Lower leg skin (tissue), 4 donors: Measurements from ENCODE around the gene AGT. TPM values are rescaled to one million over a fixed set of nuclear protein-coding genes. Genes with fewer than 3 reads are reported as not detected.
"Not testable (repeated sequence)": the region's sequence is repeated elsewhere in the genome, so short reads cannot be mapped to it uniquely, and the experiment has no call there.

Experiments used
- DNase-seq, 2 donors: peaks; one replicate each; pipeline ENCODE4 v3.0.0-alpha.2; 2019; ENCODE audit warnings: low spot score in 2 of 2
- H3K4me3 ChIP-seq: fragments of 200-600 bp; sonication (generic); 2 replicates; pipeline ENCODE4 v1.5.1; 2017; ENCODE audit warnings: mild to moderate bottlenecking, low read depth; ENCODE audit not compliant: poor library complexity, severe bottlenecking
- CTCF ChIP-seq, 3 donors: fragments of 450-650 bp; IDR thresholded peaks; one replicate each; pipeline ENCODE4 v1.5.1; 2016; ENCODE audit warnings: antibody characterized with exemption in 3 of 3, mild to moderate bottlenecking in 3 of 3, moderate library complexity in 2 of 3
- POLR2A ChIP-seq, 2 donors: fragments of 450-650 bp; IDR thresholded peaks; one replicate each; pipeline ENCODE4 v1.6.1; 2016 to 2017; ENCODE audit warnings: antibody characterized with exemption in 2 of 2, mild to moderate bottlenecking in 1 of 2, moderate library complexity in 1 of 2
- WGBS, 2 donors: methylation state at CpG; one replicate each; pipeline ENCODE4 v1.1.5; 2018; 5-methylcytosine and 5-hydroxymethylcytosine counted together
- intact Hi-C: fragments of 100-400 bp; cut with DNase I; formaldehyde crosslinking; loops from one replicate; pipeline ENCODE4 v1.15.0; 2023; ENCODE audit warnings: low total_unique reads
- total RNA-seq, 4 donors: library from RNA; depleted of rRNA; stranded (reverse); fragments of >200 nt; gene quantifications; one replicate each; pipeline ENCODE4 v1.1.0, GENCODE V29; 2016

AGT gene
- total RNA-seq, 4 donors from 2014 or later: 0.20 to 5.8 (median 1.4) TPM

- H3K4me3 ChIP-seq: no peak overlapping the region
- DNase-seq: no peak
- intact Hi-C loops: no loop called here
- WGBS, 2 donors: 88 to 94% methylated on average over 8 of the region's 8 CpGs
- TF ChIP-seq CTCF (IDR thresholded peaks at IDR 0.05) (no peak), POLR2A (IDR thresholded peaks at IDR 0.05) (no peak)
These were observed 44.4 kb downstream of the AGT start for GRCh38 chr1:230669543-230669942.

- DNase-seq: no peak
- TF ChIP-seq POLR2A (IDR thresholded peaks at IDR 0.05): no peak
- no peak for TF ChIP-seq CTCF (IDR thresholded peaks at IDR 0.05)
- intact Hi-C loops: no loop called here
- no peak overlapping the region for H3K4me3 ChIP-seq
- 93% methylated on average over 6 of the region's 6 CpGs for WGBS, 2 donors
These were observed 45.7 kb downstream of the AGT start for GRCh38 chr1:230668227-230668626.

- 82 to 84% methylated on average over 4 of the region's 4 CpGs for WGBS, 2 donors
- no peak for TF ChIP-seq CTCF (IDR thresholded peaks at IDR 0.05)
- no peak for TF ChIP-seq POLR2A (IDR thresholded peaks at IDR 0.05)
- intact Hi-C loops: no loop called here
- DNase-seq: no peak
- no peak overlapping the region for H3K4me3 ChIP-seq
These were observed 51.9 kb downstream of the AGT start for GRCh38 chr1:230661976-230662375.

GRCh38 chr1:230658691-230659090, 55.2 kb downstream of the AGT start:
- TF ChIP-seq POLR2A (IDR thresholded peaks at IDR 0.05) (no peak), CTCF (IDR thresholded peaks at IDR 0.05) (no peak)
- WGBS, 2 donors: 96 to 100% methylated on average over 2 of the region's 2 CpGs
- no peak overlapping the region for H3K4me3 ChIP-seq
- DNase-seq: no peak
- intact Hi-C loops: no loop called here

GRCh38 chr1:230658103-230658502, 55.8 kb downstream of the AGT start:
- DNase-seq, intact Hi-C loops, H3K4me3 ChIP-seq: not testable (repeated sequence)
- WGBS, 2 donors: 87 to 100% methylated on average over 1 of the region's 1 CpG

- DNase-seq, H3K4me3 ChIP-seq, intact Hi-C loops: not testable (repeated sequence)
- WGBS, 2 donors: 84 to 91% methylated on average over 1 of the region's 1 CpG
These were observed 57.2 kb downstream of the AGT start for GRCh38 chr1:230656719-230657118.

Other genes with a start within 250 kb of the AGT start
- 10 to 100 TPM; 16.9 to 25.4 (median 23.1) TPM for gene COG2, start 71.6 kb downstream of the AGT start, total RNA-seq
- gene CAPN9, start 33.3 kb upstream of the AGT start, total RNA-seq: 1 to 10 TPM in 1 of 4 donors, under 1 TPM in 3; 0.11 to 1.1 (median 0.27) TPM
- 10 to 100 TPM; 71.1 to 80.1 (median 73.3) TPM for gene C1orf198, start 154.4 kb upstream of the AGT start, total RNA-seq